BJ (cell line): ENCODE data around the gene REEP1. TPM values are rescaled to one million over a fixed set of nuclear protein-coding genes. Genes with fewer than 3 reads are reported as not detected.

Experiments
- CTCF ChIA-PET: fragments of 350-600 bp; formaldehyde crosslinking; extraction: SDS; loops from one replicate; lab custom pipeline; 2021; ENCODE audit warnings: antibody characterized with exemption, inconsistent platforms; lab: Yijun Ruan, JAX
- POLR2A ChIA-PET: fragments of 300-600 bp; sonication (Branson Sonifier 250); formaldehyde crosslinking; extraction: SDS; loops from one replicate; lab custom pipeline; 2021; ENCODE audit warnings: antibody characterized with exemption; lab: Charles Lee
- DNase-seq: peaks from one replicate; pipeline ENCODE4 v3.0.0-alpha.2; 2011; ENCODE audit warnings: low read depth
- H3K27me3 ChIP-seq: 2 replicates; pipeline ENCODE4 v1.6.0; 2011; ENCODE audit warnings: low read length; ENCODE audit not compliant: control insufficient read depth, insufficient read depth
- H3K36me3 ChIP-seq: 2 replicates; pipeline ENCODE4 v1.5.1; 2011; ENCODE audit warnings: low read length; ENCODE audit not compliant: control insufficient read depth, insufficient read depth
- H3K4me3 ChIP-seq: 2 replicates; pipeline ENCODE4 v1.5.1; 2011; ENCODE audit warnings: low read depth, mild to moderate bottlenecking, control low read depth, low read length
- polyA plus RNA-seq: library from polyadenylated mRNA; depleted of rRNA; stranded (reverse); fragments of >200 nt; gene quantifications from 2 replicates; pipeline ENCODE4 v1.2.3, GENCODE V29; 2011
- TF ChIP-seq, protein P1 (sequence below): IDR thresholded peaks from 2 replicates; pipeline ENCODE4 v1.5.1; 2011; ENCODE audit warnings: low read depth, mild to moderate bottlenecking, control low read depth, inconsistent platforms, low read length, moderate library complexity; ENCODE audit not compliant: insufficient read depth

The REEP1 gene
- polyA plus RNA-seq, 1 experiment = 0.13 TPM

DNA sequence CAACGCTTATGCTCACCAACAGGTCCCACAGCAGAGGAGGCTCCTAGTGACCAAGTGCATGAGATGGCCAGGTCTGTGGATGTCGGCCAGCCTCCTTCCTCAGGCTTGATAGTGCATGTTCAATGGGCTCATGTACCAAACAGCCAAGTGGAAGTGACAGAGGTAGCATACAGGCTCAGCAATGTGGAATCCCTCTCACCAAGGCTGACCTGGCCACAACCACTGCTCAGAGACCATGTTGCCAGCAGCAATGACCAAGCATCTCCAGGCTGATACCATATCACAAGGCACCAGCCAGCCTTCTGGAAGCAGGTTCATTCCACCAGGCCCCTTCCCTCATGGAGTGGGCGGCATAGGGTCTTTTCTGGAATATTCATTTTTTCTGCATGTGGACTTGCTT lies 61.5 kb downstream of the REEP1 start:
- TF ChIP-seq, protein P1, sequence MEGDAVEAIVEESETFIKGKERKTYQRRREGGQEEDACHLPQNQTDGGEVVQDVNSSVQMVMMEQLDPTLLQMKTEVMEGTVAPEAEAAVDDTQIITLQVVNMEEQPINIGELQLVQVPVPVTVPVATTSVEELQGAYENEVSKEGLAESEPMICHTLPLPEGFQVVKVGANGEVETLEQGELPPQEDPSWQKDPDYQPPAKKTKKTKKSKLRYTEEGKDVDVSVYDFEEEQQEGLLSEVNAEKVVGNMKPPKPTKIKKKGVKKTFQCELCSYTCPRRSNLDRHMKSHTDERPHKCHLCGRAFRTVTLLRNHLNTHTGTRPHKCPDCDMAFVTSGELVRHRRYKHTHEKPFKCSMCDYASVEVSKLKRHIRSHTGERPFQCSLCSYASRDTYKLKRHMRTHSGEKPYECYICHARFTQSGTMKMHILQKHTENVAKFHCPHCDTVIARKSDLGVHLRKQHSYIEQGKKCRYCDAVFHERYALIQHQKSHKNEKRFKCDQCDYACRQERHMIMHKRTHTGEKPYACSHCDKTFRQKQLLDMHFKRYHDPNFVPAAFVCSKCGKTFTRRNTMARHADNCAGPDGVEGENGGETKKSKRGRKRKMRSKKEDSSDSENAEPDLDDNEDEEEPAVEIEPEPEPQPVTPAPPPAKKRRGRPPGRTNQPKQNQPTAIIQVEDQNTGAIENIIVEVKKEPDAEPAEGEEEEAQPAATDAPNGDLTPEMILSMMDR = no peak
- POLR2A ChIA-PET = no interaction called here

DNA sequence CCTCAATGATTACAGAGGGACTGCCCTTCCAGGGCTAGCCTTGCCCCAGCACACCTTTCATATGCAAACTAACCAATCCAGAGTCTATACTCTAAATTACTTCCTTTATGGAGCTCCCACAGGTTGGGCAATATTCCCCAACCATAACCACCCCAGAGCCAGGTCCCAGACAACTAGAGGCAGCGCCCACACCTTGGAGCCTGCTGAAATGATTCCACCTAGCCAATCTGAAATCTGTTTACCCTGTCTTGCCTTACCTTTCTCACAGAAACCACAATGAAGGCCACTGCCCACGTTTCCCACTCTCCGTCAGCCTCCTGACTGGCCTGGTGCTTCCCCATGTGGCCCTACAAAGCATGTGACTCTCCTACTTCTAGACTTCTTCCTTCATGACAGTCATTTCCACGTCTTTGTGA lies 62.0 kb downstream of the REEP1 start:
- Histone ChIP-seq H3K27me3 (peaks cover 3% of the 10 kb centered on the region; the same call in 1 of the 2 replicates), H3K36me3 (no peaks in the 10 kb centered on the region), H3K4me3 (no peak overlapping the region)
- TF ChIP-seq, protein P1 = no peak
- ChIA-PET CTCF (no interaction called here), POLR2A (no interaction called here)
- DNase-seq = no peak

More for the DNA sequence above, 61.5 kb downstream of the REEP1 start:
- Histone ChIP-seq H3K36me3 (no peaks in the 10 kb centered on the region), H3K4me3 (no peak overlapping the region), H3K27me3 (peaks cover 3% of the 10 kb centered on the region; the same call in 1 of the 2 replicates)
- no peak for DNase-seq
- CTCF ChIA-PET = no interaction called here

DNA sequence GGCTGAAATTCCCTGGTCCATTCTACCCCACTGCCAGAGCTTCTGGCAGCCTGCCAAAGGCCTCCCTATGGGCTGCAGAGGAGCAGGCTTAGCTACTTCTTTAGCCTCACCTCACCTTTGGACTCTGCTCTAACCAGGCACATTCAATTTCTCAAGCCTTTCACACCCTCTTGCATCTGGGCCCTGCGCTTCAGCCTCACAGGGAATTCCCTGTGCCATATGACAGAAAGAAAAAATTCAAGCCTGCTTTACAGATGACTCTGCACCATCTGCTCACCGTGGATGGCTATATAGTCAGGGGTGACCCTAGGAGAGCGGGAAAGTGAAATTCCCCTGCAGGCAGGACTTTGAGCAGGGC lies 62.5 kb downstream of the REEP1 start:
- no peak for DNase-seq

DNA sequence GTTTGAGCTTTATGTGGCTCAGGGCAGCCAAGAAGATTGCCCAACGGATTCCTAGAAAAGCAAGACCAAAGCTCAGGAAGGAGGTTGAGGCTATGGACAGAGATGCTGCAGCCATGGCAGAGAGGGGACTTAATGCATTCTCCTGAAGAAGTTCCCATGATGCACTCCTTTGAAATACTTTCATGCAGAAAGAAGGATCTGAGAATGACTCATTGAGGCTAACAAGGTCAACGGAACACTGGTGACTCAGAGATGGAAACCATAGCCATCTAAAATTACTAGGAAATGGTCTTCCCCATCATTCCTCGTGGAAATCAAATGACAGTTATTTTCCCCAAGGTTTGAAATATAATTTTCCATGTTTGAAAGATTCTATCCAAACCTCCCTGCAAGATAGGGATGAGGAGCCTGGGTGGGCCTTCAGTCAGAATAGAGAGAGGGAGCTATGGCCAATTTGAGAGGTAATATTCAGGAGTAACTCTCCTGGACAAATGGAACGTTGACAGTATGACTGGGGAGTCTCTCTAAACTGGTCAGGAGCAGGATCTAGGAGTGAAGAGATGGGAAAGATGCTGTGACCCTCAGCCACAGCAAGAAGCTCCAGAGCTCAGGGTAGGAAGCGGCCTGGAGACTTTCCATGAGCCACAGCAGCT lies 63.0 kb downstream of the REEP1 start:
- no peaks in the 10 kb centered on the region for H3K36me3 ChIP-seq
- no peak overlapping the region for H3K4me3 ChIP-seq
- no peak for DNase-seq
- POLR2A ChIA-PET = no interaction called here
- CTCF ChIA-PET = no interaction called here
- peaks cover 2% of the 10 kb centered on the region; the same call in 1 of the 2 replicates for H3K27me3 ChIP-seq
- TF ChIP-seq, protein P1 = no peak

More for the DNA sequence above, 62.5 kb downstream of the REEP1 start:
- H3K27me3 ChIP-seq = peaks cover 3% of the 10 kb centered on the region; the same call in 1 of the 2 replicates
- H3K36me3 ChIP-seq = no peaks in the 10 kb centered on the region
- ChIA-PET CTCF (no interaction called here), POLR2A (no interaction called here)
- H3K4me3 ChIP-seq = no peak overlapping the region
- TF ChIP-seq, protein P1 = no peak

DNA sequence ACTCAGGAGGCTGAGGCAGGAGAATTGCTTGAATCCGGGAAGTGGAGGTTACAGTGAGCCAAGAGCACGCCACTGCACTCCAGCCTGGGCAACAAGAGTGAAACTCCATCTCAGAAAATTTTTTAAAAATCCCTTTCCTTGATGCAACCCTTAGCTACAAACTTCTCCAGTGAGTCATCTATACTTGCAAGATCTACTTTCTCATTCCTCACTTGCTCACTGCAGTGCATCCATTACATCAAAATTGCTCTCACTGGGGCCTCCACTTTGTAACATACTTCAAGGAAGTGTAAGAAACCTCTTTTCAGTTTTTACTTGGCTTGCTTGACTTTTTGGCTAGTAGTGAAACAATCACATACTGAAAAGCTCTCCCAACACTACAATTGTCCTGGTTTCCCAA lies 65.3 kb downstream of the REEP1 start:
- TF ChIP-seq, protein P1 = no peak
- H3K36me3 ChIP-seq = no peaks in the 10 kb centered on the region
- H3K4me3 ChIP-seq = no peak overlapping the region
- POLR2A ChIA-PET = no interaction called here
- H3K27me3 ChIP-seq = no peaks in the 10 kb centered on the region
- CTCF ChIA-PET = no interaction called here
- no peak for DNase-seq
